HEK293T (cell line): Measurements from ENCODE around the gene SEMA5A.

Source experiments
- FOXK2 ChIP-seq: fragments of 450-650 bp; IDR thresholded peaks from 2 replicates; pipeline ENCODE4 v1.6.1; 2016; ENCODE audit warnings: mild to moderate bottlenecking
- NFRKB ChIP-seq: fragments of 450-650 bp; IDR thresholded peaks from 2 replicates; pipeline ENCODE4 v1.6.1; 2016; ENCODE audit warnings: mild to moderate bottlenecking, moderate library complexity
- SP1 ChIP-seq: fragments of 450-650 bp; IDR thresholded peaks from 2 replicates; pipeline ENCODE4 v1.6.1; 2017
- ZNF384 ChIP-seq: fragments of 450-650 bp; IDR thresholded peaks from 2 replicates; pipeline ENCODE4 v1.6.1; 2016
- TF ChIP-seq, protein P1 (sequence below): fragments of 450-650 bp; IDR thresholded peaks from 2 replicates; pipeline ENCODE4 v1.6.1; 2016

DNA sequence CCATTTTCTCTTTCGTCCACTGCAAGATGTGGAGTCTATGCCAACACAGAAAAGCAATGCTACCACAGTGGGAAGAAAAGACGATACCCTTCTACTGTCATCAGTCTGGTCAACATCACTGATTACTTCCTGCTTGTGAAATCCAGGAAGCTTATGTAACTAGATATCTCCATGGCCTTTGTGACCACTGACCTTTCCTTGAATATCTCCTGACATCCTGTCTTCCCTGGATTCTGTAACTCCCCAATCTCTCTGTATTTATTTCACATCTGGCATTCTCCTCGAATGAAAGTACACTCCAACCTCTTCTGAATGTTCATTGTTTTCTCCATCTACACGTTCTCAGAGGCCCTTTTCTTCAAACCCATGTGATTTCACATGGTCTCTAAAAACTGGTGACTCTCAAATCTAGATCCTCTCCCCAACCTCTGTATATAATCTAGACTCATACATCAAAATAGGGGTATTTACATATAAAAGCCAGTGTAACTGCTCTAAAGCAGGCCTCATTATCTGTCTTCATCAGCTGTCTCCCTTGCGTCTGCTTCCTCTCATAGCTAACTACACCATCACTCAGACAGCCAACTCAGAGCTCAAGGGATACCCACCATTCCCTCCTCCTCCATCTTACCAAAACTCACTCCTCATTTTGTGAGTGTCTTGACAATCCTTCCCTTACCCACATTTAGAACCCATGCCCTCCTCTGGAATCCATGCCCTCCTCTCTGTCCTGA is 156.8 kb downstream of the SEMA5A start:
- TF ChIP-seq, protein P1, sequence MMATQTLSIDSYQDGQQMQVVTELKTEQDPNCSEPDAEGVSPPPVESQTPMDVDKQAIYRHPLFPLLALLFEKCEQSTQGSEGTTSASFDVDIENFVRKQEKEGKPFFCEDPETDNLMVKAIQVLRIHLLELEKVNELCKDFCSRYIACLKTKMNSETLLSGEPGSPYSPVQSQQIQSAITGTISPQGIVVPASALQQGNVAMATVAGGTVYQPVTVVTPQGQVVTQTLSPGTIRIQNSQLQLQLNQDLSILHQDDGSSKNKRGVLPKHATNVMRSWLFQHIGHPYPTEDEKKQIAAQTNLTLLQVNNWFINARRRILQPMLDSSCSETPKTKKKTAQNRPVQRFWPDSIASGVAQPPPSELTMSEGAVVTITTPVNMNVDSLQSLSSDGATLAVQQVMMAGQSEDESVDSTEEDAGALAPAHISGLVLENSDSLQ, result no peak
- TF ChIP-seq FOXK2, result no peak
- TF ChIP-seq SP1, result no peak
- TF ChIP-seq NFRKB, result no peak
- TF ChIP-seq ZNF384, result no peak
